Measurements from ENCODE around the gene SLC11A2. TPM values are rescaled to one million over a fixed set of nuclear protein-coding genes. Genes with fewer than 3 reads are reported as not detected.

Gene SLC11A2
- total RNA-seq, 2 experiments from 2014 or later: 21.6 to 23.9 TPM

DNA sequence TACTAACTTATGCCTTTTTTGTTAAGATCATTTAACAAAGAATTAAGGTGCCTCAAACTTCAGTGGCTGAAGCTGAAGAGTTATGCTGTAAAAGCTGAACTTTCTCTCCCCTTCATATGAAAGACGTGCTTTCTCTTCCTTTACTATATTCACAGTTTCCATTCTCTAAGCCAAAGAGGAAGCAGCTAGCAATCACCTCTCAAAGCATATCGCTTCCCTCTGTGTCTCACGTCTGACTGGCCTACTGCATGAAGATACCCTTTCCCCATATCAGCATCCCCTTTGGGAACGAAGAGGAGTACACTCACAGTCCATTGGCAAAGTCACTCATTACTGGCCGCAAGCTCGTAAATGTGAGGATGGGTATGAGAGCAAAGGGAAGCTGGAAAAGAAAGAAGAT is 34.9 kb downstream of the SLC11A2 start:
- Mint-ChIP-seq H3K4me3 (no peak overlapping the region), H3K4me1 (ENCODE audit: low read depth) (peaks cover 26% of the 10 kb centered on the region), H3K27me3 (no peaks in the 10 kb centered on the region), H3K36me3 (ENCODE audit: low read depth) (peaks cover 54% of the 10 kb centered on the region), H3K27ac (no peak overlapping the region), H3K9me3 (no peaks in the 10 kb centered on the region)
- no peak for DNase-seq
- intact Hi-C loops (cut with micrococcal nuclease): loop anchor here (10.0 kb wide), 1 partner anchor 166 kb away; no protein-coding TSS in a partner anchor
- POLR2A ChIA-PET: no interaction called here
- ATAC-seq: no peak
- TF ChIP-seq CTCF (IDR thresholded peaks at IDR 0.05): no peak
- CTCF ChIA-PET: no interaction called here

DNA sequence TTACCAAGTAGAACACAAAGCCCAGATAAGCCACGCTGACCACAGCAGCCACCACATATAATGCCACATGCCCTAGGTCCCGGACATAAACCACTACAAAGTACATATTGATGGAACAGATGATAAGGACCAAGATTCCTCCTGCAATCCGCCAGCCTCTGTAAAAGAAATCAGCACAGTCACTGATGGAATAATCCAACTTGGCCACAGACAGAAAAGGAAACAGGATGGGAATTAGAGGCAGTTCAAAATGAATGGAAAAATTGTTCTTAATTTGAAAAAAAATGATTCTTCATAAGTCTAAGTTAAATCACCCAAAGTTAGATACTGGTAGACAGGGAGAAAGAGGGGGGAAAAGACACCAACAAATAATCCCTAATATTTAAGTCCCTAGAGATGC is 35.4 kb downstream of the SLC11A2 start:
- Mint-ChIP-seq H3K27ac (peak overlapping the region; percentile 40), H3K27me3 (no peaks in the 10 kb centered on the region), H3K9me3 (no peaks in the 10 kb centered on the region), H3K4me1 (ENCODE audit: low read depth) (peaks cover 30% of the 10 kb centered on the region), H3K36me3 (ENCODE audit: low read depth) (peaks cover 53% of the 10 kb centered on the region), H3K4me3 (no peak overlapping the region)
- ChIA-PET POLR2A (no interaction called here), CTCF (no interaction called here)
- TF ChIP-seq CTCF (IDR thresholded peaks at IDR 0.05): no peak
- DNase-seq (no peak), ATAC-seq (no peak)
- intact Hi-C loops (cut with micrococcal nuclease): loop anchor here (10.0 kb wide), 1 partner anchor 166 kb away; no protein-coding TSS in a partner anchor

DNA sequence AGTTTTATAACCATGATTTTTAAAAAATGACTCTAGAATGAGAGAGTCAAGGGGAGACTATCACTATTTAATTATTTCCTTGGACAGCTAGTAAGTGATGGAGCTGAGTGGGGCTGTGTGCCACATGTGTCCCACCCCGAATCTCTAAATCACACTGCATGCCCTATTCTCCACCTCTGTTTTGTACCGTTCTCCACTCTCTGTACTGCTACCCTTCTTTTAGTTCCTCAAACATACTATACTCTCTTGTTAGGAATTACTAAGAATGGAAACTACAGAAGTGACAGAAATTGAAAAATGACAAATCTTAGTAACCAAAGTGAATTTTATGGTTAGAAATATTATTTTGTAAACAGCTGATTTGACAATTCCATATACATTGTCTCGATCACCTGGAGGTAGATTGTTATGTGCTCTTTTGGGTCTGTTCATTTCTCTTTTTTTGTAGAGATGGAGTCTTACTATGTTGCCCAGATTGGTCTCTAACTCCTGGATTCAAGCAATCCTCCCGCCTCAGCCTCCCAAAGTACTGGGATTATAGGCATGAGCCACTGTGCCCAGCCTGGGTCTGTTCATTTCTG is 35.9 kb downstream of the SLC11A2 start:
- Mint-ChIP-seq H3K9me3 (no peaks in the 10 kb centered on the region), H3K36me3 (ENCODE audit: low read depth) (peaks cover 50% of the 10 kb centered on the region), H3K27ac (peak overlapping the region; percentile 40), H3K27me3 (no peaks in the 10 kb centered on the region), H3K4me1 (ENCODE audit: low read depth) (peaks cover 35% of the 10 kb centered on the region), H3K4me3 (no peak overlapping the region)
- no peak for TF ChIP-seq CTCF (IDR thresholded peaks at IDR 0.05)
- DNase-seq (no peak), ATAC-seq (no peak)
- CTCF ChIA-PET: interaction anchor here (1.2 to 1.4 kb wide), 2 partner anchors 13 to 226 kb away, joined by 3 to 4 read pairs; no protein-coding TSS in a partner anchor
- intact Hi-C loops (cut with micrococcal nuclease): loop anchor here (10.0 kb wide), 1 partner anchor 165 kb away; no protein-coding TSS in a partner anchor
- POLR2A ChIA-PET: interaction anchor here (1.1 kb wide), 1 partner anchor 27 kb away, joined by 3 read pairs; no protein-coding TSS in a partner anchor

GRCh38 chr12:50988871-50989270 is 37.3 kb downstream of the SLC11A2 start:
- no peak overlapping the region for H3K27ac Mint-ChIP-seq
- DNase-seq (no peak), ATAC-seq (no peak)
- no peak overlapping the region for H3K4me3 Mint-ChIP-seq
- POLR2A ChIA-PET: interaction anchor here (0.6 to 1.1 kb wide), 3 partner anchors 14 to 37 kb away, joined by 3 to 4 read pairs (median 3); partner anchors contain the start of gene SLC11A2
- H3K27me3 Mint-ChIP-seq: no peaks in the 10 kb centered on the region
- intact Hi-C loops (cut with micrococcal nuclease): no loop called here
- H3K4me1 Mint-ChIP-seq (ENCODE audit: low read depth): peaks cover 44% of the 10 kb centered on the region
- no peak for TF ChIP-seq CTCF (IDR thresholded peaks at IDR 0.05)
- CTCF ChIA-PET: interaction anchor here (1.2 to 5.2 kb wide), 3 partner anchors 14 to 163 kb away, joined by 3 to 43 read pairs (median 12); no protein-coding TSS in a partner anchor
- H3K36me3 Mint-ChIP-seq (ENCODE audit: low read depth): peaks cover 45% of the 10 kb centered on the region
- no peaks in the 10 kb centered on the region for H3K9me3 Mint-ChIP-seq

DNA sequence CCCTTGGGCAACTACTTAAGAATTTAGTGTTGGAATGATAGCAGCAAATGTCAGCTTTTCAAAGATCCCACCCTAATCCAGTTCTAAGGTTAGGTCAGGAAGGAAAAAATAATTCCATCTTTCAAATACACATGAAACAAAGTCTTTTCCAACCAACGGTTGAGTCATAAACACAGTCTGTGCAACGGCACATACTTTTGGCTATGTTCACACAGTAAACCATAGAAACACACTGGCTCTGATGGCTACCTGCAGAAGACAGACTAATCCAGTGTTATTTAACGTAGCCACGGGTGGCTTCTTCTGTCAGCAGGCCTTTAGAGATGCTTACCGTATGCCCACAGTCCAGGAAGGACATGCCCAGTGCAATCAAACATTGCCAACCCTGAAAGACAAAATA is 38.1 kb downstream of the SLC11A2 start:
- no peak for TF ChIP-seq CTCF (IDR thresholded peaks at IDR 0.05)
- H3K27ac Mint-ChIP-seq: peak overlapping the region; percentile 14
- no peak for DNase-seq
- peaks cover 44% of the 10 kb centered on the region for H3K4me1 Mint-ChIP-seq (ENCODE audit: low read depth)
- no peak overlapping the region for H3K4me3 Mint-ChIP-seq
- H3K36me3 Mint-ChIP-seq (ENCODE audit: low read depth): peaks cover 45% of the 10 kb centered on the region
- H3K27me3 Mint-ChIP-seq: no peaks in the 10 kb centered on the region
- ATAC-seq: no peak
- intact Hi-C loops (cut with micrococcal nuclease): no loop called here
- CTCF ChIA-PET: interaction anchor here (0.7 to 5.2 kb wide), 7 partner anchors 21 to 223 kb away, joined by 3 to 43 read pairs (median 12); partner anchors contain the start of gene ATF1
- H3K9me3 Mint-ChIP-seq: no peaks in the 10 kb centered on the region
- POLR2A ChIA-PET: interaction anchor here (0.6 to 2.6 kb wide), 4 partner anchors 13 to 285 kb away, joined by 3 to 12 read pairs (median 4); partner anchors contain the start of gene SLC11A2
